Measurements from ENCODE around the gene CDH4.

The CDH4 gene

DNA sequence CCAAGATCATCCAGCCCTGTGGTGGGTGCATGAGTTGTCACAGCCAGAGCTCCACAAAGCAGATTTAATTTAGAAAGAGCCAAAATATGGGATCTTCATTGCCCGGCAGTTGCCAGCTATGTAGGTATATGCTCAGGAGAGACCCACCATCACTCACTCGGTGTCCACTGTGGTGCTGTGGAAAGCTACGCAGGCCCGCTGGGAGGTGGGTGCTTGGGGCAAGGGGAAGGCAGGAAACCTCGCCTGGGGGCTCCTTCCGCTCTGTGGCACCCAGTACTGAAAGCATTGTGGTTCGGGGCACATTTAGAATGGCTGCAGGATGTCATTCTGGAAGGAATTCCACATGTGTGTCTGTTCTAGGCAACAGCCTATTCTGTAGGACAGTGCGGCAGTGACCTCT, 553.7 kb downstream of the CDH4 start:
- DNase-seq (ENCODE audit: low read depth): no peak

- no peak for DNase-seq (ENCODE audit: low read depth)
Measured at GRCh38 chr20:61806314-61806713, 554.3 kb downstream of the CDH4 start.

DNA sequence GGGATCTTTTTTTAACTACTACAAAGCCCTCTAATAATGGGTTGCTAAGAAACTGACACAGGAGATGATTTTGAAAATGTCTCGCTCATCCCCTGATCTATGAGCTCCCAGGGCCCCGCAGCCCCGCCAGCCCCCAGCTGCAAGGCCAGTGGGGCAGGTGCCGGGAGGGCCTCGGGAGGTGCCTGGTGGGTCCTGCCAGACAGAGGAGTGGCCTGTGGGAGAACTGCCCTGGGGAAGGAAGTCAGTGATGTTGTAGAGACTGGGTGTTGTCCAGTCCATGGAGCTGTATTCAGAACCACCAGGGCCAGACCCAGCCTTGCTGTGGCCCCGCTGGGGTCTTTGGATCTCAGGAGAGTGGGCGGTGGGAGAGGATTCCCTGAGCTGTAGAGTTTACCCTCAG, 554.9 kb downstream of the CDH4 start:
- no peak for DNase-seq (ENCODE audit: low read depth)

GRCh38 chr20:61807471-61808160, 555.6 kb downstream of the CDH4 start:
- no peak for DNase-seq (ENCODE audit: low read depth)

DNA sequence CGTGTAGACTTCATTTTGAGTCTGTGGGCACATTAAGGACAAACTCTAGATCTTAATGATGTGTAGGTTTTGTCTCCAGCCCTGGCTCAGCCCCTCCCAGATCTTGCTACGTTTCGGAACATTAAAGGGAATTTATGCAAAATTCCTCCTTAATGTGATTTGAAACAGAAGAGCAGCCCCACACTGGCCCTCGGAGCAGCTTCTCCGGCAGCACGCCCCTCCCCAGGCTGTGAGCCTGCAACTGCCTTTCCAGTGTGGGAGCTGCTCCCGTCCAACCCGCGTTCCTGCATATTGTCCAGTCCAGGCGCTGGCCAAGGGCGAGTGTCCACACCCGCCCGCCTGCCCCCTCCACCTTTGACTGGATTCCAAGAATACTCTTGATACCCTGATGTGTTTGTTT, 556.4 kb downstream of the CDH4 start:
- DNase-seq (ENCODE audit: low read depth): no peak

DNA sequence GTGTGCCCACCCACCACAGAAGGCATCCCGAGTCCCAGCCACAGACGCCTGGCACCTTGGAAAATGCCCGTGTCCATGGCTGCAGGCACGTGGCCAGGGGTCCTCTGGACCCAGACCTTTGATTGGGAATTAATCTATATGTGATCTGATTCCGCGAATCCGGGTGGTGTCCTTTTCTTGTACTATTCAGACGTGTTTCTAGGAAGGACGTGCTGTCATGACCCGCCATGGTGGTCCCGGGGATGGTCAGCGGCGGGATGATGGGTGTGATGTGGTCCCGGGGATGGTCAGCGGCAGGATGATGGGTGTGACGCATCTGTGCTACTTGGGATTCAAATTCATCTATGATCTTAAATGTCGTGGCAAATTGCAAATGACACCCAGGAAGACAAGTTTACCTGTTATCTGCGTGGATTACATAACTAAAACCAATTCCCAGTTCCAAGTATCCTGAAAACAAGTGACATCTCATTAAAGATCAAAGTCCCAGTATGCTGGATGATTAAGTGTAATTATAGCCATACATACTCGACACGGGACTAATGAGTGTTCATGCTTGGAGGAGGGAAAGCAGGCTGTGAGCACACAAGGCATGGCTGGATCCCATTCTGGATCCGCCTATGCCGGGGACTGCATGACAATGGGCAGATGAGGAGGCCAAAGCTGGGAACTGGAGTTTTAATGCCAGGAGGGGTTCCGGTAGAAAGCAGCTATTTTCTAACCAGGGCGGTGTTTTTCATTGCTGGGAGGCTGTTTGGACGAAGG, 557.1 kb downstream of the CDH4 start:
- no peak for DNase-seq (ENCODE audit: low read depth)

DNA sequence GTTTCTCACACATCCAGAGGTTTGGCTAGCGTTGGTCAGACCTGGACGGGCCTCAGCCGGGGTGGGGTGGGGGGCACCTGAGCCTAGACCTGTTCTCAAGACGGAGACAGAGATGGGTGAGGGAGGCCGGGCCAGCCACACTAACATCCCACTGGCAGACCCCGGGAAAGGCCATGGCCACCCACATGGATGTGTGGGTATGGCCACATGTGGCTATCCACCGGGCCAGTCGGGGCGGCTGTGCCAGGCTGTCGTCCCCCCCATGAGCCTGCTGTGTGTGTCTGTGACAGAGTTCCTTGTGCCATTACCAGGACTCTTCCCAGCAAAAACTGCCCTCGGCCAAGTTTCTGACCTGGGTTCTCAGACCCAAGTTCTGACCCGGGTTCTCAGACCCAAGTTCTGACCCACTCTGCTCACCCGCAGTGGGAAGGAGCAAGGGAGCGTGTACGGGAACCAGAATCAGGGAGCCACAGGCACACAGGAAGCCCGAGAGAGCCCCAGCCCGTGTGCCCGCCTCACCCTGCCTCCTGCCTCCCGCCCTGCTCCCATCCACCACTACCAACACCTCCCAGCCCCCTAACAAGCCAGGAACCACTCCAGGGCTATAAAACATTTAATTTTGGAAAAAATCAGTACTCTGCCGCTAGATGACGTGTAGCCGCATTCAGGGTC, 558.1 kb downstream of the CDH4 start:
- no peak for DNase-seq (ENCODE audit: low read depth)

DNA sequence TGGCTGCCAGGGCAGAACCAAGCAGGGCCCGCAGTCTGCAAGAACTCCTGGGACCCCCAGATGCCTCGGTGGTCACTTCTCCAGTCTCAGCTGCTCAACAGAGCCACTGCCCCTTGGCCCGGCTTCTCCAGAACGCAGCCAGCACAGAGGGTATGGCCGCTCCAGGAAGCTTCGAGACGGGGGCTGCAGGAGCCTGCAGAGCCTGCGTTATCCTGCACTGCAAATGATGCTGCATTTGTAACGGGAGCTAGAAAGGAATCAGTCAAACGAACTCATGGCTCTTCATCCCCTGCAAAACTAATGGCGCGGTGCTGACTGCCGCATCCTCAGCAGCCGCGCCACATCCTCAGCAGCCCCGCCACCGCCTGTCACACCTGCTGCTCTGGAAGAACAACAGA, 558.7 kb downstream of the CDH4 start:
- no peak for DNase-seq (ENCODE audit: low read depth)

DNA sequence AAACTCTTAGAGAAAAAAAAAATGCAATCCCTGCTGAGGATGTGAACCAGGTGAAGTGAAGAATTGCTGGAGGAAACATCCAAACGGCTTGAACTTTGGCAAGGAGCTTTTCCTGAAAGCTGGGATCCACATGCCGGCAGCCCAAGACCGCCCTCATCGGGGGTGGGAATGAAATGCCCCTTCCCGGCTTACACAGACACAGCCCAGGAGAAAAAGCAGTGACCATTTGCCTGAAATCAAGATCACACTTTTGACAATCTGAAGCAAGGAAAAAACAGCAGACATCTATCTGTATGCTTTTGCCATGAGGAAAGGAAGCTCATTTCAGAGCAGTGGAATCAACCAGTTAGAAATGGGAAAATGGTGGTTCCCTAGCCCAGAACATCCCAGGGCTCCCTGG, 559.1 kb downstream of the CDH4 start:
- DNase-seq (ENCODE audit: low read depth): no peak

DNA sequence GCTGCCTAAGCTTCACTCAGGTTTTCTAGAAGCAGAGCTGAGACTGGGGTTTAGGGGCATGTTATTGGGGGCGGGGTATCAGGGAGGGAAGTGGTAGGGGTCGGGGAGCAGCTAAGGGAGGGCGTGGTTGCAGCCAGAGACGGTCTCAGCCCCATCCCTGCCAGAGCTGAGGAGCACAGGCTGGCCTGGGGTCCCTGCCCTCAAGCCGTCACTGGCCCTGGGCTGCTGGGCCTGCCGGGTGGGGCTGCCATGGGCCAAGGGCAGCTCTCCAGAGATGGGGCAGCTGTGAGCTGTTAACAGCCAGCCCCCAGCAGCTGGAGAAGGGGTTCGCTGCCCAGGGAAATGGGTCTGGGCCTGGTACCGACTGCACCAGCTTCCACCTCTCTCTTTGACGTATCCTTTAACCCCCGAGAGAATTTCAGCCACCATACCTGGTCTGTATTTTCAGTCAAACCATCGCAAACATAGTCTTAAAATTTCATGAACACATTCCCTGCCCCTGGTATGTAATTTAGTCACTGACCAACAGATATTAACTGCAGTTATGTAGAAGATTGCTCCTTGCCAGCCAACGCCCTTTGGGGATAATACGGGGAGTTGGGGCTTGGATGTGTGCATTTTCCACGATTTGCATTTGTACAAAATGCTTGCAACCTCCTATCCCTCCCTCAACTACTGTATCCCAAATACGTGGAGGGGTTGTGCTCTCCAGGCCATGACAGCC, 560.2 kb downstream of the CDH4 start:
- DNase-seq (ENCODE audit: low read depth): no peak

- no peak for DNase-seq (ENCODE audit: low read depth)
Measured at GRCh38 chr20:61812845-61813485, 560.9 kb downstream of the CDH4 start.

DNA sequence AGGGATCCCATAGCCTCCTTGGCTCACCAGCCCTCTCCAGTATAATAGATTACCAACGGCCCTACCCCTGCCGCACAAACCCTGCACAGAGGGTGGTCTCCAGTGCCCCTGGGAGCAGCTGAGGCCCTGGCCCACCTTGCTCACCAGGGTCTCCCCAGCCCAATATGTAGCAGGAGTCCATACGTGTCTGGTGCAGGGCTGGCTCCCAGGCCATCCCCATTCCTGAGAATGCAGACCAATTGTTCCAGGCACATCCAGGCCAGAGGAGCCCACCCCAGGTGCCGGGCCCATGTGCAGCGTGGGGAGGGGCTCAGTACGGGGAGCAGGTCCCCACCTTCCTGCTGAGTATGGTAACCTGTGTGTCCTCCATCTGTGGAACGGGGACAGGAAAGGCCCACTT, 561.7 kb downstream of the CDH4 start:
- no peak for DNase-seq (ENCODE audit: low read depth)

GRCh38 chr20:61814244-61814643, 562.2 kb downstream of the CDH4 start:
- no peak for DNase-seq (ENCODE audit: low read depth)

- no peak for DNase-seq (ENCODE audit: low read depth)
Measured at GRCh38 chr20:61814726-61815125, 562.7 kb downstream of the CDH4 start.

GRCh38 chr20:61815176-61815575, 563.1 kb downstream of the CDH4 start:
- no peak for DNase-seq (ENCODE audit: low read depth)

- no peak for DNase-seq (ENCODE audit: low read depth)
Measured at GRCh38 chr20:61815678-61816077, 563.6 kb downstream of the CDH4 start.

GRCh38 chr20:61816606-61817460, 564.8 kb downstream of the CDH4 start:
- no peak for DNase-seq (ENCODE audit: low read depth)

- DNase-seq (ENCODE audit: low read depth): no peak
Measured at GRCh38 chr20:61817575-61817974, 565.5 kb downstream of the CDH4 start.

DNA sequence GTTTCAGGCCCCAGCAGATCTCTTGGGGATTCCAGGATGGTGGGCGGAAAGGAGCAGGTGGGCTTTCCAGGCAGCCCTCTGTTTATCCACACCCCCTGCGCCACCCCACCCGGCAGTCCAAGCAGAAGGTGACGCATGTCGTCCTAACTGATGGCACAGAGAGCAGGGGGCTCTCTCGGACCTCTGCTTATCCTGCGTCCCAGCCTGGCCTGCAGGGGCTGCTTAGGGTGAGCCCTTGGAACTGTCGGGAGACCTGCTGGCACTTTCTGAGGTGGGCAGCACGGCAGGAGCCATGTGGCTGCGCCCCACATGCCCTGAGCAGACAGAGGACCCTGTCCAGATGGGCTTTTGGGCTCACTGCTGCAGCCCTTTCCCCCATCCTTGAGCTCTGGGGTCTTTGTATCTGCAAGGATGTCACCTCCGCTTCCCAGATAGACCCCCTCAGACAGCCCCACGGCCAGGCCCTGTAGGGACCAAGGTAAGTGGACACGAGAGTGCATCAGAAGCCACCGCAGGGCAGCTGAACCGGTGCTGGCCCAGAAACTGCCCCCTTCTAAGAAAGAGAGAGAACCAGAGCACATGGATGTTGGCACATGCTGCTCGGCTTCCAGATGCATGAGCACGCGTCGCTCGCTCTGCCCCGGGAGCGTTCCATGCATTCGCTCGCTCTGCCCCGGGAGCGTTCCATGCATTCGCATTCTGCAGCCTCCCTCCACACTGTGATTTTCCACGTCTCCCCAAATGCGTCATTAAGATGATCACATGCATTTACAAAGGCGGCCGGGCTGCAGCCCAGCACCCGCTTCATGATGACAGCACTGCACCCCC, 566.9 kb downstream of the CDH4 start:
- no peak for DNase-seq (ENCODE audit: low read depth)

GRCh38 chr20:61819574-61819846, 567.4 kb downstream of the CDH4 start:
- no peak for DNase-seq (ENCODE audit: low read depth)
